HG03565 (cell line): ENCODE measurements around the gene GLMN.

Experiments used
- ATAC-seq: cut with Tn5 transposase; IDR thresholded peaks from one replicate; pipeline ENCODE4 v1.9.1; 2021; ENCODE audit warnings: mild to moderate bottlenecking, moderate library complexity; ENCODE audit not compliant: unreplicated experiment

The GLMN gene

DNA sequence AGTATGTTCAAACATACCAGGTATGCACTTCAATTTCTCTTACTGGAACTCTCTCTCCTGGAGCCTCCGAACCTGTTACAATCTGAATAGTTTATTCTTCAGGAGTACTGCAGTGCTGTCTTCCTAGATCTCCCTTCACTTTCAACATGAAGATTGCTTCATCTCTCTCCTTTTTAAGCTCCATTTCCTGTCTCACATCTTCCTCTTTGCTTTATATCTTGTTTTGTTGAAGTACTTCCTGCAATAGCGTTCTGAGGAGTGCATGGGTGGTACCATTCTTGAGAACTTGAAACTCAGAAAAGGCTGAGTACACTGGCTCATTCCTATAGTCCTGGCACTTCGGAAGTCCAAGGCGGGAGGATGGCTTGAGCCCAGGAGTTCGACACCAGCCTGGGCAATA lies 96.8 kb downstream of the GLMN start:
- ATAC-seq = no peak
